Central memory CD4-positive, alpha-beta T cell (primary cell): ENCODE results near the gene CLEC18C.
"Not testable (repeated sequence)": the region's sequence is repeated elsewhere in the genome, so short reads cannot be mapped to it uniquely, and the experiment has no call there.

ENCODE experiments used
- DNase-seq: peaks from one replicate; pipeline ENCODE4 v3.0.0; 2022
- total RNA-seq, 3 experiments: gene quantifications; one replicate each; lab custom pipeline; 2026; lab: John Stamatoyannopoulos, UW

CLEC18C gene
- total RNA-seq = 0 to 0.07 (median 0) reads per million in 3 experiments

GRCh38 chr16:70173212-70173837 lies at the start of gene CLEC18C:
TSS of gene CLEC18C (plus strand) at chr16:70173787. CDS start at chr16:70174279, 492 bp downstream.
- DNase-seq = not testable (repeated sequence)

- not testable (repeated sequence) for DNase-seq
Observed at GRCh38 chr16:70123822-70124221, 49.8 kb upstream of the CLEC18C start.

GRCh38 chr16:70126226-70126625 lies 47.4 kb upstream of the CLEC18C start:
- not testable (repeated sequence) for DNase-seq

GRCh38 chr16:70127706-70128105 lies 45.9 kb upstream of the CLEC18C start:
- not testable (repeated sequence) for DNase-seq

GRCh38 chr16:70128844-70129243 lies 44.7 kb upstream of the CLEC18C start:
- DNase-seq = not testable (repeated sequence)

GRCh38 chr16:70135796-70136195 lies 37.8 kb upstream of the CLEC18C start:
- DNase-seq = not testable (repeated sequence)

- not testable (repeated sequence) for DNase-seq
Observed at GRCh38 chr16:70136595-70136994, 37.0 kb upstream of the CLEC18C start.

- not testable (repeated sequence) for DNase-seq
Observed at GRCh38 chr16:70142739-70143138, 30.8 kb upstream of the CLEC18C start.

- DNase-seq = not testable (repeated sequence)
Observed at GRCh38 chr16:70143231-70143895, 30.2 kb upstream of the CLEC18C start.

- not testable (repeated sequence) for DNase-seq
Observed at GRCh38 chr16:70147853-70148252, 25.7 kb upstream of the CLEC18C start.

GRCh38 chr16:70148453-70148852 lies 25.1 kb upstream of the CLEC18C start:
- DNase-seq = not testable (repeated sequence)

GRCh38 chr16:70149296-70149695 lies 24.3 kb upstream of the CLEC18C start:
- not testable (repeated sequence) for DNase-seq

- no peak for DNase-seq
Observed at GRCh38 chr16:70151391-70151790, 22.2 kb upstream of the CLEC18C start.

- no peak for DNase-seq
Observed at GRCh38 chr16:70151941-70152509, 21.6 kb upstream of the CLEC18C start.

GRCh38 chr16:70152578-70153302 lies 20.8 kb upstream of the CLEC18C start:
- DNase-seq = no peak

- DNase-seq = not testable (repeated sequence)
Observed at GRCh38 chr16:70154736-70155135, 18.9 kb upstream of the CLEC18C start.

GRCh38 chr16:70156207-70156978 lies 17.2 kb upstream of the CLEC18C start:
- DNase-seq = no peak

- DNase-seq = no peak
Observed at GRCh38 chr16:70157105-70157476, 16.5 kb upstream of the CLEC18C start.

GRCh38 chr16:70157477-70158260 lies 15.9 kb upstream of the CLEC18C start:
- no peak for DNase-seq

GRCh38 chr16:70158261-70158939 lies 15.2 kb upstream of the CLEC18C start:
- no peak for DNase-seq
